ENCODE data around the gene PRR36. TPM values are rescaled to one million over a fixed set of nuclear protein-coding genes. Genes with fewer than 3 reads are reported as not detected.

The PRR36 gene
- total RNA-seq, 4 donors from 2014 or later = 0.35 to 0.85 TPM; not detected in 2

DNA sequence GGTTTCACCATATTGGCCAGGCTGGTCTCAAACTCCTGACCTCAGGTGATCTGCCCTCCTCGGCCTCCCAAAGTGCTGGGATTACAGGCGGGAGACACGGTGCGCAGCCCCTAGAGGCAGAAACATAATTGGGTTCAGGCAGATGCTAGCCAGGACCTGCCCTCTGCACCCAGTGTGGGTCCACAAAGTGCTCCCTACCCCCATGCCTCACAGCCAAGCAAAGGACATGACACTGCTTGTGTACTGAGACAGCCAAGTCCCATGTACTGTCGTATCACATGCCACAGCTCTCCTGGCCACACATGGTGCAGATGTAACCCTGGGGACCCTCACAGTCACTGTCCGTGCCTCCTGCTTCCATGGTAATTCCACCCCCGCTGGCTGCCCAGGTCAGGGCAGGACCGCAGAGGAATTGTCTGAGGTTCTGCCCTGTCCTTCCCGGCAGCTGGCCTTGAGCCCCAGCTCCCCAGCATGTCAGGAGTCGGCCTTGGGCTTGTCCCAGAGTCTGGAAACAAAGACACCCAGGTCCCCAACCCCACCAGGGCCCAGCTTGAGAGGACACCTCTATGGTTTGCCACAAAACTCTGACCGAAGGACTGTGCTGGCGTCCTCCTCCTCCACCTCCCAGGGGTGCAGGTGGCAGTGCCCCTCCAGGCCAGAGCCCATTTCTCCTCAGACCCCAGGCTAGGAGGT, 7.6 kb downstream of the PRR36 start:
- Histone ChIP-seq H3K9me3 (no peaks in the 10 kb centered on the region), H3K27ac (no peak overlapping the region), H3K4me1 (peaks cover 0 to 17% of the 10 kb centered on the region in 2 donors), H3K4me3 (no peak overlapping the region), H3K27me3 (no peaks in the 10 kb centered on the region), H3K36me3 (no peaks in the 10 kb centered on the region)
- DNase-seq = no peak
- TF ChIP-seq, protein P1, sequence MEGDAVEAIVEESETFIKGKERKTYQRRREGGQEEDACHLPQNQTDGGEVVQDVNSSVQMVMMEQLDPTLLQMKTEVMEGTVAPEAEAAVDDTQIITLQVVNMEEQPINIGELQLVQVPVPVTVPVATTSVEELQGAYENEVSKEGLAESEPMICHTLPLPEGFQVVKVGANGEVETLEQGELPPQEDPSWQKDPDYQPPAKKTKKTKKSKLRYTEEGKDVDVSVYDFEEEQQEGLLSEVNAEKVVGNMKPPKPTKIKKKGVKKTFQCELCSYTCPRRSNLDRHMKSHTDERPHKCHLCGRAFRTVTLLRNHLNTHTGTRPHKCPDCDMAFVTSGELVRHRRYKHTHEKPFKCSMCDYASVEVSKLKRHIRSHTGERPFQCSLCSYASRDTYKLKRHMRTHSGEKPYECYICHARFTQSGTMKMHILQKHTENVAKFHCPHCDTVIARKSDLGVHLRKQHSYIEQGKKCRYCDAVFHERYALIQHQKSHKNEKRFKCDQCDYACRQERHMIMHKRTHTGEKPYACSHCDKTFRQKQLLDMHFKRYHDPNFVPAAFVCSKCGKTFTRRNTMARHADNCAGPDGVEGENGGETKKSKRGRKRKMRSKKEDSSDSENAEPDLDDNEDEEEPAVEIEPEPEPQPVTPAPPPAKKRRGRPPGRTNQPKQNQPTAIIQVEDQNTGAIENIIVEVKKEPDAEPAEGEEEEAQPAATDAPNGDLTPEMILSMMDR (IDR thresholded peaks at IDR 0.05) = no peak
- TF ChIP-seq POLR2A (IDR thresholded peaks at IDR 0.05) = no peak
- intact Hi-C loops (cut with DNase I; ENCODE audit: low total_unique reads) = no loop called here

DNA sequence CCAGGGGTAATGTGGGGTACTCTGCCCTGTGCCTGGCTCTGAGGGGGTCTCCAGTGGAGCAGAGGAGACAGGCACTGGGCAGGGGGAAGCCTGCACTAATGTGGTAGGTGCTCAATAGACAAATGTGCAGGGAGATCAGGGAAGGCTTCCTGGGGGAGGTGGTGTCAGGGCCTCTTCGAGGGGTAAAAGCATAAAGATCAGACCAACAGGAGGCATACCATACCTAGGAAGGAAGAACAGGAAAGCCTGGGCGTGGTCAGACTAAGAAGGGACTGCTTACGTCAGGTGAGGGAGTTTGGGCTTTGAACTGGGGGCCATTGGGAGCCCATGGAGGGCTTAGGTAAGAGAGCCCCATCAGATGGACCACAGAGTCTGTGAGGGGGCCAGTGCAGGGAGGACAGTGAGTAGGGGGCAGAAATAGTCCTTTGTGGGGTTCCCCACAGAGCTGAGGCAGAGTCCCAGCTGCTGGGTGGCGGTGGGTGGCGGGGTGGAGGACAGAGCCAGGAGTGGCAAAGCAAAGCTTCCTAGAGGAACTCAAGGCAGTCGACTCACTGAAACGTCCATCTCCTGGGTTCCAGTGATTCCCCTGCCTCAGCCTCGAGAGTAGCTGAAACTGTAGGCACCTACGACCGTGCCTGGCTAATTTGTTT, 8.8 kb downstream of the PRR36 start:
- intact Hi-C loops (cut with DNase I; ENCODE audit: low total_unique reads) = no loop called here
- no peak for TF ChIP-seq POLR2A (IDR thresholded peaks at IDR 0.05)
- TF ChIP-seq, protein P1 (IDR thresholded peaks at IDR 0.05) = no peak
- Histone ChIP-seq H3K27ac (no peak overlapping the region), H3K36me3 (no peaks in the 10 kb centered on the region), H3K4me1 (peaks cover 0 to 17% of the 10 kb centered on the region in 2 donors), H3K4me3 (no peak overlapping the region), H3K27me3 (no peaks in the 10 kb centered on the region), H3K9me3 (no peaks in the 10 kb centered on the region)
- DNase-seq = no peak

DNA sequence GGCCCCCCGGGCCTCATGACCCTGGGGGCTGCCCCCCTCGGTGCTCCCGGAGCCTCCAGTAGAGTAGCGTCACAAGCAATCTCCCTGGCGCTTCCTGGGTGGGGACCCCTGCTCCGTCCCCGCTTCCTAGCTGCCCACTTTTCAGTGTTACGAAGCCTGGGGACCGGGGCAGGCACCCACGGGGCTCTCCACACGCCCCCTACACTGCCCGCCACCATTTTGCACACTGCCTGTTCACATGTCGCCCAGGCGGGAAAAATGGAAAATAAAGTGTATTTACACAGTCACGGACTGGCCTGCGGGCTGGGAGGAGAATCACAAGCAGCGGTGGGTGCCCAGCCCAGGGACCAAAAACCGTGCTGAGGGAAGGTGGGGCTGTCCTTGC, 9.5 kb downstream of the PRR36 start:
- H3K4me1 ChIP-seq = peaks cover 0 to 13% of the 10 kb centered on the region in 2 donors
- DNase-seq = no peak
- intact Hi-C loops (cut with DNase I; ENCODE audit: low total_unique reads) = no loop called here
- no peaks in the 10 kb centered on the region for H3K27me3 ChIP-seq
- no peaks in the 10 kb centered on the region for H3K9me3 ChIP-seq
- H3K36me3 ChIP-seq = no peaks in the 10 kb centered on the region
- no peak for TF ChIP-seq POLR2A (IDR thresholded peaks at IDR 0.05)
- TF ChIP-seq, protein P1 (IDR thresholded peaks at IDR 0.05) = no peak
- H3K27ac ChIP-seq = no peak overlapping the region
- H3K4me3 ChIP-seq = no peak overlapping the region

DNA sequence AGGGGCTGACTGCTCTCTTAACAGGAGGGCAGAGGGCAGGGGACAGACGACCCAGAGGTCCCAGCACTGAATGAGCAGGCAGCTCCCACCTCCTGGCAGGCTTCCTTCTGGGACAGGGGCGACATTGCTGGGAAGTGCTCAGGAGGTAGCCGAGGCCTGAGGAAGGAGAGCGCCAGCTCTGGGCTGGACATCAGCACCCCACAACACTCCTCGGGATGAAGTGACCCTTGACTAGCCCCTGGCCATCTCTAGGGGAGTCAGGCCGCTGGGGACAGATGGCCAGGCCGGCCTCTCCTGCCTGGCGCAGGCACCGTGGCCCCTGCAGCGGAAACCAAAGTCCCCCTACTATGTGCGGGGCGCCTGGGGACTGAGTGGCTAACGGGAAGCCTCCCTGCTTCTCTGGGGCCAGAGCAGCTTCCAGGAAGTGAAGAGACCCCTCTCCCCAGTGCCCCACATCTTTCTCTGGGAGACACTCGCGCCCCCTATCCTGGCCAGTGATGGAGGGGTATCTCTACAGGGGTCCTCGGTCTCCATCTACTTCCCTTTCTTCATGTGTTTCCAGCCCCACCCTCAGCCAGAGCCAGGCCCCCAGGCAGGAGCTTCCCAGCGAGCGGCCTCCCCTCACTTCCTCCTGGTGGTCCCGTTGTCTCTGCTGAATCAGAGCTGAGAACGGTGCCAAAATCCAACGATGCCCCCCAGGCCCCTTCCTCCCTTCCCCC, 10.1 kb downstream of the PRR36 start:
- Histone ChIP-seq H3K4me1 (peaks cover 0 to 8% of the 10 kb centered on the region in 2 donors), H3K9me3 (no peaks in the 10 kb centered on the region), H3K27me3 (no peaks in the 10 kb centered on the region), H3K27ac (no peak overlapping the region), H3K4me3 (no peak overlapping the region), H3K36me3 (no peaks in the 10 kb centered on the region)
- TF ChIP-seq, protein P1 (IDR thresholded peaks at IDR 0.05) = no peak
- TF ChIP-seq POLR2A (IDR thresholded peaks at IDR 0.05) = no peak
- intact Hi-C loops (cut with DNase I; ENCODE audit: low total_unique reads) = no loop called here
- DNase-seq = no peak

Measured in uterus (tissue), 4 donors.